GM12801 (cell line): ENCODE data around the gene SMPD3.

Experiments used
- TF ChIP-seq, protein P1 (sequence below): IDR thresholded peaks from one replicate; pipeline ENCODE4 v1.5.1; 2011; ENCODE audit warnings: control low read depth; ENCODE audit not compliant: insufficient read length; ENCODE audit errors: extremely low read depth

Gene SMPD3

DNA sequence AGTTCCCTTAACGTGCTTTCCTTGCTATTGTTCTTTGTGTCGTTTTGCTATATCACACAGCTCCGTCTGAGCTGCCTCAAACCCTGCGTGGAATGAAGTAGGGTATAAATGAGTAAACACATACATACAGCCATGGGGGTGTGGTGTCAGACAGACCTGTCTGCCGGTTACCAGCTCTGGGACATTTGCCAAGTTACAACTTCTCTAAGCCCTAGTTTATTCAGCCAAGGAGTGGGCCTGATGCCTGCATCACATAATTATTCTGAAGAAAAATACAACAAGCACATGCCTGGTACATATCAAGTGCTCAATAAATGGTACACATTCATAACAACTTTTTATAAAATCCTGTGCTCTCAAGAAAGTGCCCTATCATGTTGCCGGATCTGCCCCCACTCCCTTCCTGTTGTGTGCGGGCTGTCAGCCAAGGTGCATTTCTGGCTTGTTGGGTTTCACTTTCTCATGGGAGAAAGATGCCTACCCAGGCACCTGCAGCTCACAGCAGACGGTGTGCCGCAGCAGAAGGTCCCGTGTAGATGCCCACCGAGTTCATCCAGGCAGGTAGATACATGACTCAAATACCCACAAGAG lies 30.5 kb downstream of the SMPD3 start:
- TF ChIP-seq, protein P1, sequence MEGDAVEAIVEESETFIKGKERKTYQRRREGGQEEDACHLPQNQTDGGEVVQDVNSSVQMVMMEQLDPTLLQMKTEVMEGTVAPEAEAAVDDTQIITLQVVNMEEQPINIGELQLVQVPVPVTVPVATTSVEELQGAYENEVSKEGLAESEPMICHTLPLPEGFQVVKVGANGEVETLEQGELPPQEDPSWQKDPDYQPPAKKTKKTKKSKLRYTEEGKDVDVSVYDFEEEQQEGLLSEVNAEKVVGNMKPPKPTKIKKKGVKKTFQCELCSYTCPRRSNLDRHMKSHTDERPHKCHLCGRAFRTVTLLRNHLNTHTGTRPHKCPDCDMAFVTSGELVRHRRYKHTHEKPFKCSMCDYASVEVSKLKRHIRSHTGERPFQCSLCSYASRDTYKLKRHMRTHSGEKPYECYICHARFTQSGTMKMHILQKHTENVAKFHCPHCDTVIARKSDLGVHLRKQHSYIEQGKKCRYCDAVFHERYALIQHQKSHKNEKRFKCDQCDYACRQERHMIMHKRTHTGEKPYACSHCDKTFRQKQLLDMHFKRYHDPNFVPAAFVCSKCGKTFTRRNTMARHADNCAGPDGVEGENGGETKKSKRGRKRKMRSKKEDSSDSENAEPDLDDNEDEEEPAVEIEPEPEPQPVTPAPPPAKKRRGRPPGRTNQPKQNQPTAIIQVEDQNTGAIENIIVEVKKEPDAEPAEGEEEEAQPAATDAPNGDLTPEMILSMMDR = no peak

DNA sequence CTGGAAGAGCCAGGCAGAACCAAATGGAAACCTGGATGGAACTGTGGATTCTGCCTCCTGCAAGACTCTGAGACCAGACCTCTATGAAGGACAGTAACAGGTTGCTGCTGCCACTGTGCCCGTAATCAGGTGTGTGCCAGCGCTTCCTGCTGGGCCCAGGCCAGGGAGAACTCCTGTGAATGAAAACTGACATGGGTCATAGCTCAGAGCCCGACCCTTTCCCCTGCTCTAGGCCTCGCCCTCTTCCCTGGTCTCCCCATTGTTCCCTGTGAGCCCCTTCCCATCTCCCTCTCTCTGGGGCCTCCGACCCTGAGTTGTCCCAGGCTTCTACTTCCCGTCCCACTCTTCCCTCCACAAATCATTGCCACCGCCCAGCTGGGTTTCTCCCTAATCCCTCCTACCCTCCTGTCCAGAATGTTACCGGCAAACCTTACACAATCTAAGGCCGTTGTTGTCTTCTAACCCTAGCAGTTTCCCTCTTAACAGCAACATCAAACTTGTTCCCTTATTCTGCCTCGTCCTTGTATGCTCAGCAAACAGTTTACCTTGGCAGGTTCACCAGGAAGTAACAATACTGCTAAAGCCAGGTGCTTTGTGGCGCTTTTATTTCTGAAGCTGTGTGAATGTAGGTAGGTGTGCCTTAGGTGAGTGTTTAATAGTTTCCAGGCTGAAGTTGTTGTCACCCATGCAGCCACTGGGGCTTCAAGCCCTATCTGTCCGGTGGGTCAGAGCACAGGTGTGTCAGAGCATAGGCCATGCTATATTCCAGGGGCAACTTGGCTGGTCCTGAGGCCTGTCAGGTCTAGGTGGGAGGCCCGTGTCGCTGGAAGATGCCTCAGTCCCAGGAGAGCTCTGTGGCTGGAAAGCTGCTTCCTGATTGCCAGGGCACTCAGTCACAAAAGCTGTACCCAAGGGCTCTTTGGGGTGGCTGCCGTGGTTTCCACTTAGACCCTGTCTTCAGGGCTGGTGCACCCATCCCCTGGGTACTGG lies 32.0 kb downstream of the SMPD3 start:
- TF ChIP-seq, protein P1 = no peak

DNA sequence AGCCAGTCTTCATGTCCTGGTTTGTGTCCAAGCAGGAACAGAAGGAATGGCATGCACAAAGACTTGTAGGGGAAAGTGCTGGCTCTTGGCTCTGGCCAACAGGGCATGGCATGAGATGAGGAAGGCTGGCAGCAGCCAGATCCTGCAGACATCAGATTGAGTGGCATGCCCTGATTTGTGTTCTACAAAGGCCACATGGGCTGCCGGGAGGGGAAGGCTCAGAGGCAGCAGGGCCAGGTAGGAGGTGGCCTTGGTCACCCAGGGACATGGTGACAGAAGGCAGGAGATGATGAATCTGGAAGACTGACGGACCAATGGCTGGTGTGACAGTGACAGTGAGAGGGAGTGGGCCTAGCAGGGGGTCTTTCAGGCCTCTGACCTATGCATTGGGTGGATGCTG lies 33.7 kb downstream of the SMPD3 start:
- TF ChIP-seq, protein P1 = no peak

DNA sequence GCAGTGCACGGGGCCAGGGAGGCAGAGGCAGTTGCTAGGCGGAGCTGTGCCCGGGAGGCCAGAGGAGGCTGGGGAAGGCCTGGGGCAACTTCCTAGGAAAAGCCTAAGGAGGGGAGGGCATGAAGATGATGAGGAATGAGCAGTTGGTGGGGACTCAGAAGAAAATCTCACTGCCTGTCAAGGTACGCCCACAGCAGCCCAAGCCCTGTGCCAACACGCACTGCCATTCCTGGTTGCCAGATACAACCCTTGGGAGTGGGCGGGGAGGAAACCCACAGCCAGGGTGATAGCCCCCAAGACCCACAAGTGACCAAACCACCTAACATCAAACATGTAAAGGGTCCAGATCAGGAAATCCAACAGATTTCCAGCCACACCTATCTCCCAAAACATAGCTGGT lies 36.2 kb downstream of the SMPD3 start:
- TF ChIP-seq, protein P1 = no peak

DNA sequence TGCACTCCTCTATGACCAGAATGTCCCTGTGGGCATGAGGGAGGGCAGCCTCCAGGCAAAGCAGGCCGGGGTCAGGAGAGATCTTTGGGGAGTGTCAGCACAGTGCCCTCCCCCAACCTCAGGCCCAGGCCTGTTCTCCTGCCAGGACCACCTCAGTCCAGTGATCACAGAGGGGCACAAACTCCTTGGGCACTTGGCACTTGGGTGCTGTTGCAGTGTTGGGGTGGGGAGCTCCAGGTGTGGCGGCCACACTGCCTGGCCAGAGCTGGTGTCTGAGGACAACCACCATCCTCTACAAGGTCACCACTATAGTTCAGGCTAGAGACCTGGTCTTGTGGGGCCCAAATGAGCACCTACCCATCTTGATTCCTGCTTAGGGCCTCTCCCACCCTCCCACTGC lies 37.2 kb downstream of the SMPD3 start:
- TF ChIP-seq, protein P1 = no peak

DNA sequence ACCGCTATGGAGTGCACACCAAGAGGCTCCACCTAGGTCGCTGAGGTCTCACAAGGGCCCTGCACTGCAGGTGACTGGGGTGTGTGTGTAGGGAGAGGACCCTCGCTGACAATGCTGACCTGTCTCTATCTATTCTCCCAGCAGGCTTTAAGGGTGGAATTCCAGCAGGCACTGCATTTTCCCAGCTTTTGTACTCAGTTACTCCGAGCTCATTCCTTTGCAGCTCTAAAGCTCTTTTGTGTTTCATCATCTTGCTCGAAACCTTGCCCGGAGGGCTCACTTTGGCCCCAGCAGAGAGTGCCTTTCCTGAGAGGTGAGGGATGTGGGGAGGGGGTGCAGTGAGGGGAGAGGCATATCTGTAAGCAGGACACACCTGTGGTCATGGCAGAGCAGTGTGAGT lies 39.3 kb downstream of the SMPD3 start:
- TF ChIP-seq, protein P1 = no peak

DNA sequence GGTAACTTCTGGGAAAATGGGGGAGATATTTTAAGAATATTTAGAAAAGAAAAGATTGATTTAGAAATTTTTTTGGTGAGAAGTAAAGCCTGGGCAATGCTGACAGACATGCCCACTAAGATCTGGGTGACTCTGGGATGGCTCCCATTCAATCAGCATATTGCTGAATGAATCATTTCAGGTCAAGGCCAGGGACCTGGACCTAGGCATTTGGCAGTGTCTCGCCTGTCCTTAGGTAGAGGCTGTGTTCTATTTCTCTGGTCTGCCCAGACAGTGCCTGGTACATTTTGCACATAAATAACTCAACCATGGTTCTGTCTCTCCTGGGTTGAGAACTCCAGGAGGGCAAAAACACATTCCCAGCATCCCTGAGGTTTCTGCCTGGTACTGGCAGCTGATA lies 39.9 kb downstream of the SMPD3 start:
- TF ChIP-seq, protein P1 = no peak
